ENCODE results near the gene NPAS3. TPM values are rescaled to one million over a fixed set of nuclear protein-coding genes. Genes with fewer than 3 reads are reported as not detected.

Gene NPAS3
- total and polyA plus RNA-seq, 2 of the 8 experiments (the other 6 are each of a cell fraction or from before 2014, with no cell fraction given), result 0.11 to 0.60 TPM

DNA sequence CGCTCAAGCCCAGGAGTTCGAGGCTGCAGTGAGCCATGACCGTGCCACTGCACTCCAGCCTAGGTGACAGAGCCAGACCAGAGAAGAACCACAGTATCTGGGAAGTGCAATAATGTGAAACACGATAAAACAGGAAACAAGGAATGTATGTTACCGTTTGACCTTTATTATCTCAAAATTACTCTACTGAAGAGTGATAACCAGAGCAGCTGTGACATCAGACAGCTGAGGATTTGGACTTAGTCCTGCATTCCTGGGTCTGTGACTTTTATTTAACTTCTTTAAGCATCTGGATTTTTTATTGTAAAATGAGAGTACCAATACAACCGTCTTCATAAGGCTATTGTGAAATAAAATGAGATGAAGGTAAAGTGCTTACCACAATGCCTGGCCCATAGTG lies 806.5 kb downstream of the NPAS3 start (continued):
- TF ChIP-seq EZH2 (IDR thresholded peaks at IDR 0.05; ENCODE audit: low read depth, low read length, severe bottlenecking) (no peak), PHF8 (conservative IDR thresholded peaks at IDR 0.05; ENCODE audit: low read depth, low read length) (no peak), CHD2 (IDR thresholded peaks at IDR 0.05; ENCODE audit: low read length) (no peak)

Measured in H1 (cell line).